A673 (cell line): ENCODE measurements around the gene GSTO2.

ENCODE experiments used
- EZH2 ChIP-seq: fragments of 200-600 bp; sonication (generic); IDR thresholded peaks from 2 replicates; pipeline ENCODE4 v1.6.1; 2017; ENCODE audit warnings: borderline replicate concordance, low read depth, mild to moderate bottlenecking, mixed read lengths, antibody characterized with exemption, low read length; ENCODE audit not compliant: poor library complexity, severe bottlenecking
- TF ChIP-seq, protein P1 (sequence below): fragments of 300-800, 200-600 bp; sonication (generic); conservative IDR thresholded peaks from 2 replicates; pipeline ENCODE4 v1.5.1; 2017; ENCODE audit warnings: low read depth, mild to moderate bottlenecking, antibody characterized with exemption, low read length, moderate library complexity, mixed read lengths

DNA sequence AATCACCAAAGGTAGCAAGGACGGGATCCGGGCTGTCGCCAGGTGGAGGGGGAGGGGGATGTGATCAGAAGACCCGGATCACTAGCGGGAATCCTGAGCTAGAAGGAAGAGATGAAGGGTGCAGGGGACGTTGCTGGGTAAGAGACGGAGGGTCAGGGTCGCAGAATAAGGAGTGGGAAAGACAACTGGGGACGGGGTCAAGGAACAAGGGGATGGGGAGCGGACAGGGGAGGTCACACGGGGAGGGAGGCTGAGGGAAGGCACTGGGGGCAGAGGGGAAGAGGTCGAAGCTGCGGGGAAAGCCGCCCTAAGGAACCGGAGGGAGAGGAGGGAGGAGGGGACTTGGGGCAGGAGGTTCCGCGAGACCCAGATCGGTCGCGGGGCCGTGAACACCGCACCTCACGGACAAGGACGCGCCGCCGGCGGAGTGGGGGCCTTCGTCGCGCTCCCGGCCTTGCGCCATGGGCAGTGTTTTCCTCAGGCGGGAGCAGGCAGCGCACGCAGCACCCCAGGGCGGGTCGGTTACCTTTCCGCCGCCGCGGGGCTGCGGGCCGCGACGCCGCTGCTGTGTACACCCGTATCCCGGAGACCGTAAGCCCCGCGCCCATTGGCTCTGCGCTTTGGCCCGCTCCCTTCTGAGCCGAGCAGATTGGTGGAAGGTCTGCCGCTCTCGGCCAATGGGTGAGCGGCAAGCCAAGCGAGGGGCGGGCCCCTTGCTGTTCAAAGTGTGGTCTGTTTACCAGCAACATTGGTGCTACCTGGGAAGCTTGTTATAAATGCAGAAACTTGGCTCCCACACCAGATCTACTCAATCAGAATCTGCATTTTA, 37.0 kb upstream of the GSTO2 start, which contains the start of gene CFAP43:
- TF ChIP-seq, protein P1, sequence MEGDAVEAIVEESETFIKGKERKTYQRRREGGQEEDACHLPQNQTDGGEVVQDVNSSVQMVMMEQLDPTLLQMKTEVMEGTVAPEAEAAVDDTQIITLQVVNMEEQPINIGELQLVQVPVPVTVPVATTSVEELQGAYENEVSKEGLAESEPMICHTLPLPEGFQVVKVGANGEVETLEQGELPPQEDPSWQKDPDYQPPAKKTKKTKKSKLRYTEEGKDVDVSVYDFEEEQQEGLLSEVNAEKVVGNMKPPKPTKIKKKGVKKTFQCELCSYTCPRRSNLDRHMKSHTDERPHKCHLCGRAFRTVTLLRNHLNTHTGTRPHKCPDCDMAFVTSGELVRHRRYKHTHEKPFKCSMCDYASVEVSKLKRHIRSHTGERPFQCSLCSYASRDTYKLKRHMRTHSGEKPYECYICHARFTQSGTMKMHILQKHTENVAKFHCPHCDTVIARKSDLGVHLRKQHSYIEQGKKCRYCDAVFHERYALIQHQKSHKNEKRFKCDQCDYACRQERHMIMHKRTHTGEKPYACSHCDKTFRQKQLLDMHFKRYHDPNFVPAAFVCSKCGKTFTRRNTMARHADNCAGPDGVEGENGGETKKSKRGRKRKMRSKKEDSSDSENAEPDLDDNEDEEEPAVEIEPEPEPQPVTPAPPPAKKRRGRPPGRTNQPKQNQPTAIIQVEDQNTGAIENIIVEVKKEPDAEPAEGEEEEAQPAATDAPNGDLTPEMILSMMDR = no peak
- no peak for TF ChIP-seq EZH2
